Measurements from ENCODE around the gene FAM111A. TPM values are rescaled to one million over a fixed set of nuclear protein-coding genes. Genes with fewer than 3 reads are reported as not detected.

Gene FAM111A
- total RNA-seq, 1 experiment from 2014 or later, result 64.1 TPM

DNA sequence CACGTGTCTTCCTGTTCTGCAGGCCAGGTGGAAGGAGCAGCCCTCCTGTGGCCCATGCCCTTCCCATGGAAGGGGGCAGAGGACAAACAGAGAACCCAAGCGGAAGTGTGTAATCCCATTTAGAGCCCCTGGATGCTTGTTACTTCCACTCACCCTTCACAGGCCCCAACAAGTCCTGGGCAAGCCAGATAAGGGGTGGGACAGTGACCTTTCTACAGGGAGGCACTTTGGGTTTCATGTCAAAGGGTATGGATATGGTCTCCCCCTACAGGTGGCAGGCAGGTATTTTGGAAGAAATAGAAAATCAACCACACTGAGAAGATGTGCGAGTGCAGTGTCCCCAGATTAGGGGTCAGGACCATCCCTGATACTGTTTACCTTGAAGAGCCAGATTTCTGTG is 58.7 kb downstream of the FAM111A start:
- H3K4me3 ChIP-seq (ENCODE audit: low read length), result no peak overlapping the region
- H3K27me3 ChIP-seq (ENCODE audit: low read length), result no peaks in the 10 kb centered on the region
- DNase-seq, result peak; percentile 60
- H3K9me2 ChIP-seq (replicated peaks; ENCODE audit: insufficient read depth, low read length), result no peaks in the 10 kb centered on the region
- H2AFZ ChIP-seq (ENCODE audit: low read length), result no peak overlapping the region
- H3K4me1 ChIP-seq (ENCODE audit: low read length), result no peaks in the 10 kb centered on the region
- H3K36me3 ChIP-seq (ENCODE audit: insufficient read depth, low read length), result no peaks in the 10 kb centered on the region
- H3K9ac ChIP-seq (ENCODE audit: low read length), result no peak overlapping the region
- H3K27ac ChIP-seq (ENCODE audit: low read length), result no peak overlapping the region
- no peaks in the 10 kb centered on the region for H4K20me1 ChIP-seq (ENCODE audit: insufficient read depth, low read depth, low read length)
- no peaks in the 10 kb centered on the region for H3K9me3 ChIP-seq (ENCODE audit: low read length)
- no peaks in the 10 kb centered on the region for H3K79me2 ChIP-seq (ENCODE audit: low read length)
- H3K4me2 ChIP-seq (ENCODE audit: low read depth, low read length, poor library complexity, severe bottlenecking), result no peak overlapping the region

Other genes with a start within 250 kb of the FAM111A start
- gene GLYATL1, start 203.4 kb upstream of the FAM111A start, total RNA-seq (2014; rRNA removed; shearing (Covaris generic); ENCODE audit: low replicate concordance), result not detected in 2 replicates
- not detected in 2 replicates for gene GLYATL1B, start 56.5 kb upstream of the FAM111A start, total RNA-seq (2014; rRNA removed; shearing (Covaris generic); ENCODE audit: low replicate concordance)
- 10.7 and 19.9 TPM in 2 replicates for gene FAM111B, start 35.6 kb upstream of the FAM111A start, total RNA-seq (2014; rRNA removed; shearing (Covaris generic); ENCODE audit: low replicate concordance)
- 8.4 and 9.2 TPM in 2 replicates for gene DTX4, start 29.3 kb downstream of the FAM111A start, total RNA-seq (2014; rRNA removed; shearing (Covaris generic); ENCODE audit: low replicate concordance)
- gene MPEG1, start 70.1 kb downstream of the FAM111A start, total RNA-seq (2014; rRNA removed; shearing (Covaris generic); ENCODE audit: low replicate concordance), result 59.6 and 80.0 TPM in 2 replicates
- gene OR5AN1, start 216.0 kb downstream of the FAM111A start, total RNA-seq (2014; rRNA removed; shearing (Covaris generic); ENCODE audit: low replicate concordance), result 0.04 and 0.45 TPM in 2 replicates

Measured in Karpas-422 (cell line).